GM12878 (cell line): Measurements from ENCODE around the gene TRUB2. TPM values are rescaled to one million over a fixed set of nuclear protein-coding genes. Genes with fewer than 3 reads are reported as not detected.

Source experiments
- CBX3 ChIP-seq: fragments of 200-600 bp; sonication (generic); IDR thresholded peaks from 2 replicates; pipeline ENCODE4 v1.6.1; 2016; ENCODE audit warnings: low read depth, borderline replicate concordance
- CREM ChIP-seq: IDR thresholded peaks from 2 replicates; pipeline ENCODE4 v1.6.1; 2014; ENCODE audit warnings: antibody characterized with exemption, low read depth
- HCFC1 ChIP-seq: fragments of 150-350 bp; IDR thresholded peaks from 2 replicates; pipeline ENCODE4 v1.6.1; 2014; ENCODE audit warnings: low read length
- IKZF1 ChIP-seq: fragments of 450-650 bp; conservative IDR thresholded peaks from 2 replicates; pipeline ENCODE4 v1.6.1; 2017; ENCODE audit warnings: antibody characterized with exemption, mild to moderate bottlenecking
- IRF4 ChIP-seq: IDR thresholded peaks from 2 replicates; pipeline ENCODE4 v1.6.1; 2011; ENCODE audit warnings: low read depth, low read length
- POLR2AphosphoS5 ChIP-seq: IDR thresholded peaks from 2 replicates; pipeline ENCODE4 v1.6.1; 2011; ENCODE audit warnings: mild to moderate bottlenecking, low read length, inconsistent platforms
- SUPT20H ChIP-seq: IDR thresholded peaks from 2 replicates; pipeline ENCODE4 v1.6.1; 2011; ENCODE audit warnings: low read depth, mild to moderate bottlenecking, low read length, moderate library complexity, borderline replicate concordance; ENCODE audit not compliant: control insufficient read depth
- polyA plus RNA-seq, 11 experiments: library from polyadenylated mRNA; depleted of rRNA in 4 of 11; unstranded in 6 of 11; stranded (reverse) in 5 of 11; fragments of >200 nt; fragmentation: Nextera tagmentation in 4 of 11; fragmentation: Illumina TruSeq in 1 of 11; extraction: Ambion mirVana in 4 of 11; extraction: Trizol in 1 of 11; gene quantifications; 1 replicate in 1 of 11; 2 replicates in 10 of 11; pipeline versions ENCODE4 v1.2.1 to v1.2.3, GENCODE V29; 2011 to 2016; ENCODE audit warnings: inconsistent platforms in 2 of 11, missing spikeins in 2 of 11, low read depth in 1 of 11
- total RNA-seq, 4 experiments: library from RNA; depleted of rRNA in 3 of 4; stranded (reverse); fragments of >200 nt in 3 of 4; fragmentation: Illumina TruSeq in 1 of 4; extraction: Trizol in 1 of 4; gene quantifications; 2 replicates each; pipeline versions ENCODE4 v1.2.1 to v1.2.3, GENCODE V29; 2013 to 2021
- TF ChIP-seq, protein P1 (sequence below): IDR thresholded peaks from 2 replicates; pipeline ENCODE4 v1.6.1; 2012; ENCODE audit warnings: improper control_type of control experiment, low read depth, low read length; ENCODE audit not compliant: insufficient replicate concordance
- TF ChIP-seq, protein P2 (sequence below): fragments of 150-350 bp; IDR thresholded peaks from 2 replicates; pipeline ENCODE4 v1.6.1; 2014; ENCODE audit warnings: mild to moderate bottlenecking, low read depth, low read length
- TF ChIP-seq, protein P3 (sequence below): fragments of 450-650 bp; IDR thresholded peaks from 2 replicates; pipeline ENCODE4 v1.6.1; 2016; ENCODE audit warnings: mild to moderate bottlenecking

TRUB2 gene
- total and polyA plus RNA-seq, 10 of the 15 experiments (the other 5 are each of a cell fraction or from before 2014, with no cell fraction given): 2.8 to 70.5 (median 37.2) TPM

DNA sequence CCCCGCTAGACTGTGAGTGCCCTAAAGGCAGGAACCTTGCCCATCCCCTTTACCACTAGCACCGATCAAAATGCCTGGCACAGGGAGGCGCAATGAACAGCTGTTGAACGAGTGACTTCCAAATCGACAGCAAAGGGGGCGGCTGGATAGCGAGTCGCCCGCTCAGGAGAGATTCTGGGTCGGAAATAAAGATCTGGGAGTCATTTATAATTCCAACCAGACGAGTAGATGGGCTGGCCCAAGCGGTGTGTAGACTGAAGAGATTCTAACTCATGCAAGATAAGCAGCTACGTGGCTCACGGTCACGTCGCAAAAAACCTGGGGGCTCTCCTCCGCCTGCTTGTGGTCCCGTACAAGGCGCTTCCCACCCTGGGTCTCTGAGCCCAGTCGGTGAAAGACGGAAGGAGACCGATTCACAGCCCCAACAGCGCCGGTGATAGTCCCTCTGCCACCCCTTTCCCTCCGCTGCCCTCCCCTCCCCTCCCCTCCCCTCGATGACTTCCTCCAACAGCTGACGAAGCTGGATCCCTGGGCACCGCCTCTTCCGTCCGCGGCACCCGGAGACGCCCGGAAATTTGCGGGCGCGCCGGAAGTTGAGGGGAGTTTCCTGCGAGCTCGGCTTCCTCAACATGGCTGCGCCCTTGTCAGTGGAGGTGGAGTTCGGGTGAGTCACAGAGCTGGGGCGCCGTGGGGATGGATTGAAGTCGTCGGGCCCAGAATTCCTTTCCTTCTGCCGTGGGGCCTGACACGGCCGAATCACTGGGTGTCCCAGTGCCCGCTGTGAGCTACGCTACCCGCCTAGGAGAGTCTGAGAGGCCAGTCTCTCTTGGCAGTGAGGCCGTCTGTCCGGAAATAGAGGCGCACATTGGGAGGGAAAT lies 48.7 kb upstream of the TRUB2 start, which contains the start of gene URM1 (continued):
- TF ChIP-seq CREM (no peak; the same call in 1 of the 2 replicates), IRF4 (no peak), CBX3 (no peak), SUPT20H (no peak), POLR2AphosphoS5 (peak; percentile 76), IKZF1 (peak; percentile 83), HCFC1 (peak; percentile 70)
- TF ChIP-seq, protein P1, sequence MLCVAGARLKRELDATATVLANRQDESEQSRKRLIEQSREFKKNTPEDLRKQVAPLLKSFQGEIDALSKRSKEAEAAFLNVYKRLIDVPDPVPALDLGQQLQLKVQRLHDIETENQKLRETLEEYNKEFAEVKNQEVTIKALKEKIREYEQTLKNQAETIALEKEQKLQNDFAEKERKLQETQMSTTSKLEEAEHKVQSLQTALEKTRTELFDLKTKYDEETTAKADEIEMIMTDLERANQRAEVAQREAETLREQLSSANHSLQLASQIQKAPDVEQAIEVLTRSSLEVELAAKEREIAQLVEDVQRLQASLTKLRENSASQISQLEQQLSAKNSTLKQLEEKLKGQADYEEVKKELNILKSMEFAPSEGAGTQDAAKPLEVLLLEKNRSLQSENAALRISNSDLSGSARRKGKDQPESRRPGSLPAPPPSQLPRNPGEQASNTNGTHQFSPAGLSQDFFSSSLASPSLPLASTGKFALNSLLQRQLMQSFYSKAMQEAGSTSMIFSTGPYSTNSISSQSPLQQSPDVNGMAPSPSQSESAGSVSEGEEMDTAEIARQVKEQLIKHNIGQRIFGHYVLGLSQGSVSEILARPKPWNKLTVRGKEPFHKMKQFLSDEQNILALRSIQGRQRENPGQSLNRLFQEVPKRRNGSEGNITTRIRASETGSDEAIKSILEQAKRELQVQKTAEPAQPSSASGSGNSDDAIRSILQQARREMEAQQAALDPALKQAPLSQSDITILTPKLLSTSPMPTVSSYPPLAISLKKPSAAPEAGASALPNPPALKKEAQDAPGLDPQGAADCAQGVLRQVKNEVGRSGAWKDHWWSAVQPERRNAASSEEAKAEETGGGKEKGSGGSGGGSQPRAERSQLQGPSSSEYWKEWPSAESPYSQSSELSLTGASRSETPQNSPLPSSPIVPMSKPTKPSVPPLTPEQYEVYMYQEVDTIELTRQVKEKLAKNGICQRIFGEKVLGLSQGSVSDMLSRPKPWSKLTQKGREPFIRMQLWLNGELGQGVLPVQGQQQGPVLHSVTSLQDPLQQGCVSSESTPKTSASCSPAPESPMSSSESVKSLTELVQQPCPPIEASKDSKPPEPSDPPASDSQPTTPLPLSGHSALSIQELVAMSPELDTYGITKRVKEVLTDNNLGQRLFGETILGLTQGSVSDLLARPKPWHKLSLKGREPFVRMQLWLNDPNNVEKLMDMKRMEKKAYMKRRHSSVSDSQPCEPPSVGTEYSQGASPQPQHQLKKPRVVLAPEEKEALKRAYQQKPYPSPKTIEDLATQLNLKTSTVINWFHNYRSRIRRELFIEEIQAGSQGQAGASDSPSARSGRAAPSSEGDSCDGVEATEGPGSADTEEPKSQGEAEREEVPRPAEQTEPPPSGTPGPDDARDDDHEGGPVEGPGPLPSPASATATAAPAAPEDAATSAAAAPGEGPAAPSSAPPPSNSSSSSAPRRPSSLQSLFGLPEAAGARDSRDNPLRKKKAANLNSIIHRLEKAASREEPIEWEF: no peak
- TF ChIP-seq, protein P2, sequence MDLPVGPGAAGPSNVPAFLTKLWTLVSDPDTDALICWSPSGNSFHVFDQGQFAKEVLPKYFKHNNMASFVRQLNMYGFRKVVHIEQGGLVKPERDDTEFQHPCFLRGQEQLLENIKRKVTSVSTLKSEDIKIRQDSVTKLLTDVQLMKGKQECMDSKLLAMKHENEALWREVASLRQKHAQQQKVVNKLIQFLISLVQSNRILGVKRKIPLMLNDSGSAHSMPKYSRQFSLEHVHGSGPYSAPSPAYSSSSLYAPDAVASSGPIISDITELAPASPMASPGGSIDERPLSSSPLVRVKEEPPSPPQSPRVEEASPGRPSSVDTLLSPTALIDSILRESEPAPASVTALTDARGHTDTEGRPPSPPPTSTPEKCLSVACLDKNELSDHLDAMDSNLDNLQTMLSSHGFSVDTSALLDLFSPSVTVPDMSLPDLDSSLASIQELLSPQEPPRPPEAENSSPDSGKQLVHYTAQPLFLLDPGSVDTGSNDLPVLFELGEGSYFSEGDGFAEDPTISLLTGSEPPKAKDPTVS: 0 out of 2 replicates have a peak, but pooled peaks have one; percentile 26
- TF ChIP-seq, protein P3, sequence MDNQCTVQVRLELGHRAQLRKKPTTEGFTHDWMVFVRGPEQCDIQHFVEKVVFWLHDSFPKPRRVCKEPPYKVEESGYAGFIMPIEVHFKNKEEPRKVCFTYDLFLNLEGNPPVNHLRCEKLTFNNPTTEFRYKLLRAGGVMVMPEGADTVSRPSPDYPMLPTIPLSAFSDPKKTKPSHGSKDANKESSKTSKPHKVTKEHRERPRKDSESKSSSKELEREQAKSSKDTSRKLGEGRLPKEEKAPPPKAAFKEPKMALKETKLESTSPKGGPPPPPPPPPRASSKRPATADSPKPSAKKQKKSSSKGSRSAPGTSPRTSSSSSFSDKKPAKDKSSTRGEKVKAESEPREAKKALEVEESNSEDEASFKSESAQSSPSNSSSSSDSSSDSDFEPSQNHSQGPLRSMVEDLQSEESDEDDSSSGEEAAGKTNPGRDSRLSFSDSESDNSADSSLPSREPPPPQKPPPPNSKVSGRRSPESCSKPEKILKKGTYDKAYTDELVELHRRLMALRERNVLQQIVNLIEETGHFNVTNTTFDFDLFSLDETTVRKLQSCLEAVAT: peak; percentile 46; the same call in 1 of the 2 replicates
